GM12873 (cell line): ENCODE results near the gene IQSEC2.

Experiments
- CTCF ChIP-seq: IDR thresholded peaks from 2 replicates; pipeline ENCODE4 v1.5.1; 2012; ENCODE audit warnings: low read depth, mild to moderate bottlenecking, moderate library complexity, low read length, control low read depth; ENCODE audit not compliant: insufficient read depth; ENCODE audit errors: missing control alignments

IQSEC2 gene

GRCh38 chrX:53285591-53285990 is 4.2 kb upstream of the IQSEC2 start:
- no peak for TF ChIP-seq CTCF

DNA sequence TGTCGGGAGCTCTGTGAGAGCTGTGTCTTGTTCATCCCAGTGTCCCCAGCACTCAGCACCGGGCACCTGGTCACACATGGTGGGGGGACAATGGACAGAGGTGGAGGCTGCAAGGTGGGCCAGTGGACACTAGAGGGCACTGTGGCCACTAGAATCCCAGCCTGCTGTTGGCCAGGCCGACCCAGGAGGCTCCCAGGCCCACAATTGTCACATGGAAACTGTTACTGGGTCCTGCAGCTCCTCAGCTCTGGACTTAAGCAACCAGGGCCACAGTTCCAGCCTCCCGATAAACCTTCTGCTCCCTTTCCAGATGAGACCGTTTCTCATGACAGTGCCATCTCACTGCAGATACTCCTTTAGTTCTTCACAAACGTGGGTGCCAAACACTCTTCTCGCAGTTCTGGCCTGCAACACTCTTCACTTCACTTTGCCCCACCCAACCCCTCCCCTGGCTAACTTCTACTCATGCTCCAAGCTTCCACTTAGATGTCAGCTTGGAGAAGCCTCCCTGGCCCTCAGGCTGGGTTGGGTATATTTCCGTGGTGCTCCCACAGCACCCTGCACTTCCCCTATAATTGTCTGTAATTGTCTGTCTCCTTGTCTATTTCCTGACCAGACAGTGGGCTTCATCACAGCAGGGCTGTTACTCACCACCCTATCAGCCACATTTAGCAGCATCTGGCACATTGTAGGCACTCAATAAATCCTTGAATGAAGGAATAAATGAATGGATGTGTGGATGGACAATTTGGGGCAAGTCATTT is 3.5 kb upstream of the IQSEC2 start:
- peak; percentile 95 for TF ChIP-seq CTCF

GRCh38 chrX:53283567-53283966 is 2.2 kb upstream of the IQSEC2 start:
- TF ChIP-seq CTCF, result no peak

DNA sequence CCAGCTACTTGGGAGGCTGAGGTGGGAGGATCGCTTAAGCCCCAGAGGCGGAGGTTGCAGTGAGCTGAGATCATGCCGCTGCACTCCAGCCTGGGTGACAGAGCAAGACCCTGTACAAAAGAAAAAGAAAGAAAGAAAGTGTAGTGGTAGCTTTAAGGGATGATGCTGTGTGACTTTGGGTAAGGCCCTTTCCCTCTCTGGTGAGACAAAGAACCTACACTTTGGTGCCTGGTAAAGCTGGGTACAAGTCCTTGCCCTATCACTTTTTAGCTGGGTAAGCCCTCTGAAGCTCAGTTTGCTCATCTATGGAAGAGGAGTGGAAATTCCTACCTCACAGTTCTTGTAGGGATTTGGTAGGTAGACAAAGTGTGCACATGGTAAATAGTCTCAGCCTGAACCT is 1.7 kb upstream of the IQSEC2 start:
- TF ChIP-seq CTCF, result no peak

GRCh38 chrX:53281963-53282695 is 745 bp upstream of the IQSEC2 start:
- TF ChIP-seq CTCF, result no peak

- no peak for TF ChIP-seq CTCF
Observed at GRCh38 chrX:53280331-53281320, 758 bp downstream of the IQSEC2 start.
